B cell (primary cell): ENCODE measurements around the gene HIRA.

Experiments
- EZH2 ChIP-seq: IDR thresholded peaks from 2 replicates; pipeline ENCODE4 v1.6.1; 2012; ENCODE audit warnings: borderline replicate concordance, low read depth, mild to moderate bottlenecking, moderate library complexity, low read length; ENCODE audit not compliant: insufficient read depth, poor library complexity, severe bottlenecking
- TF ChIP-seq, protein P1 (sequence below): fragments of 200-600 bp; IDR thresholded peaks from one replicate; pipeline ENCODE4 v1.8.0; 2022; ENCODE audit warnings: antibody characterized with exemption, mild to moderate bottlenecking

DNA sequence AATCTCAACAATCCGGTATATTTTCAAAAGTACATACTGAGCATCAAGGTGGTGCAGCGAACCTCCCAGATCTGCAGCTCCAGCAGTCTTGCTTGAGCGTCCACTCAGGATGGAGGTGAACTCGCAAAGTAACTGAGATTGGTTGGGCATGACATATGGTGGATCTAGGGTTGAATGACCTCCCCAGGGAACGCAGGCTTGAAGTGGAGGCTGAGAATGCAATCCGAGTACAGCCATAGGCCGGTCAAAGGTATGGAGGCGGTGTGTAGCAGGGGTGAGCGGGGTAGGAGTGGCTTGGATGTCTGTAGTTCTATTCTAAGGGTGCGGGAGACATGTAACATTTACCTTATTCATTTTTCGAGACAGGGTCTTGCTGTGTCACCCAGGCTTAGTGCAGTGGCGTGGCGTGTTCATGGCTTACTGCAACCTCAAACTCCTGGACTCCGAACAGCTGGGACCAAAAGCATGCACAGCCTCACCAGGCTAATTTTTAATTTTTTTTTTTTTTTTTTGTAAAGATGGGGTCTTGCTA is 16.6 kb upstream of the HIRA start:
- TF ChIP-seq, protein P1, sequence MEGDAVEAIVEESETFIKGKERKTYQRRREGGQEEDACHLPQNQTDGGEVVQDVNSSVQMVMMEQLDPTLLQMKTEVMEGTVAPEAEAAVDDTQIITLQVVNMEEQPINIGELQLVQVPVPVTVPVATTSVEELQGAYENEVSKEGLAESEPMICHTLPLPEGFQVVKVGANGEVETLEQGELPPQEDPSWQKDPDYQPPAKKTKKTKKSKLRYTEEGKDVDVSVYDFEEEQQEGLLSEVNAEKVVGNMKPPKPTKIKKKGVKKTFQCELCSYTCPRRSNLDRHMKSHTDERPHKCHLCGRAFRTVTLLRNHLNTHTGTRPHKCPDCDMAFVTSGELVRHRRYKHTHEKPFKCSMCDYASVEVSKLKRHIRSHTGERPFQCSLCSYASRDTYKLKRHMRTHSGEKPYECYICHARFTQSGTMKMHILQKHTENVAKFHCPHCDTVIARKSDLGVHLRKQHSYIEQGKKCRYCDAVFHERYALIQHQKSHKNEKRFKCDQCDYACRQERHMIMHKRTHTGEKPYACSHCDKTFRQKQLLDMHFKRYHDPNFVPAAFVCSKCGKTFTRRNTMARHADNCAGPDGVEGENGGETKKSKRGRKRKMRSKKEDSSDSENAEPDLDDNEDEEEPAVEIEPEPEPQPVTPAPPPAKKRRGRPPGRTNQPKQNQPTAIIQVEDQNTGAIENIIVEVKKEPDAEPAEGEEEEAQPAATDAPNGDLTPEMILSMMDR: no peak
- no peak for TF ChIP-seq EZH2
